ENCODE results near the gene PFDN5.

PFDN5 gene

DNA sequence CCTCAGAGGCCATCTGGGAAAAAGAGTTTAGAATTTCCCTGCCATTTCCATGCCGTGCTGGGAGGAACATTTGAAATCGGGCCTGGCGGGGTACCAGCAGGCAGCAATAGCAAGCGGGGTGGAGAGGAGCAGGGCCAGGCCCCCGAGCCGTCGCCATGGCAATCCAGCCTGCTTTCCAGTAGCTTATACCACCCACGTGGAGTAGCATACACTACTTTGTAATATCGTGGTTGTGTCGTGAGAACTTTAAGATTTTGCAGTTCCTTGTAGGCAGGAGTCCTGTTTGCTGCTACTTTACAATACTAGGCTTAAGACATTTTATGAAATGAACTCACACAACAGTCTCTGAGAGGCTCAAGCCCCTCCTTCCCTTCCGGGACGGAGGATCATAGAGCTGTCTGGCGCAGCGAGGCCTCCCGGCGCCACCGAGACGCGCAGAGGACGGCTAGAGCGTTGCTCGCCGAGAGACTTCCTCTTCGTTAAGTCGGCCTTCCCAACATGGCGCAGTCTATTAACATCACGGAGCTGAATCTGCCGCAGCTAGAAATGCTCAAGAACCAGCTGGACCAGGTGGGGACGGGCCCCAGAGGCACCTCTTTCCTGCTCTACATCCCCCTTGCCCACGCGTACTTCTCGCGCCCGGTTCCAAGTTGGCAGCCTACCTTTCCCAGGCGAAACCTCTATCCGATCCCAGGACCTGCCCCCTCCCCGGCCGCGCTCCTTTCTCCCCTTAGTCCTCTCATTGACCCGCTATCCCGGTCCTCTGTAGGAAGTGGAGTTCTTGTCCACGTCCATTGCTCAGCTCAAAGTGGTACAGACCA lies at the start of gene PFDN5:
Gene PFDN5 (plus strand): TSS at position 473 of the 821 bp plus-strand sequence. CDS start 26 bp downstream, at position 499.
- peak; percentile 76 for DNase-seq (ENCODE audit: low spot score)

DNA sequence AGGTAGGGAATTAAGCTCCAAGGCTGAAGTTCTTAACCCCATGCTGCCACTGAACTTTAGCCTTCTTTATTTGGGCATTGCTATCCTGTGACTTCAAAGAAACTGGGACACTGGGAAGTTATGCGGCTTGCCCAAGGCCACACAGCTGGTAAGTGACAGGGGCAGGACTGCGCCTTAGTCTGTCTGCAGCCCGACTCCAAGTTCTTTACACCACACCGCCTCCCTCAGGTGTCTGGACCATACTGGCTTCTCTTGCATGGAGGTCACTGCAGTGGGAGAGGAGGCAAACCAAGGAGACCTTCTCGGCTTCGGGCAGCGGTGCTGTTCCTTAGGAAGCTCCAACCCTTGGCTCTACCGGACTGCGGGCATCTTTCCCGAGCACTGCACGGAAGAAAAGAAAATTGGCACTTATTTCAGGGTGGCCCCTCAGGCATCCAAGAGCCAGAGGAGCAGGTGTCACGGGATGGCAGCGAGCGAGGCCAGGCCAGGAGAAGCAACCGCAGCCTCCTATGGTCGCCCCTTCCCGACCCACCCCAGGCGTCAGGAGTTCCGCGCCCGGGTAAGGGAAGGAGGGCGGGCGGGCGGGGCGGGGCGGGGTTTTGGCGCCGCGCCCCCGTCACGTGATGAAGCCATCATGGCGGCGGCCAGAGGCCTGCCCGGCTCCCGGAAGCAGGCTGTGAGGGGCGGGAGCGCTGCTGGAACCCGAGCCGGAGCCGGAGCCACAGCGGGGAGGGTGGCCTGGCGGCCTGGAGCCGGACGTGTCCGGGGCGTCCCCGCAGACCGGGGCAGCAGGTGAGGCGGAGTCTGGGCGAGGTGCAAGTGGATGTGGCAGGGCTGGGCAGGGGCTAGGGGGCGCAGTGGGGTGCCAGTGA lies 43.6 kb upstream of the PFDN5 start:
- peak; percentile 83 for DNase-seq (ENCODE audit: low spot score)

DNA sequence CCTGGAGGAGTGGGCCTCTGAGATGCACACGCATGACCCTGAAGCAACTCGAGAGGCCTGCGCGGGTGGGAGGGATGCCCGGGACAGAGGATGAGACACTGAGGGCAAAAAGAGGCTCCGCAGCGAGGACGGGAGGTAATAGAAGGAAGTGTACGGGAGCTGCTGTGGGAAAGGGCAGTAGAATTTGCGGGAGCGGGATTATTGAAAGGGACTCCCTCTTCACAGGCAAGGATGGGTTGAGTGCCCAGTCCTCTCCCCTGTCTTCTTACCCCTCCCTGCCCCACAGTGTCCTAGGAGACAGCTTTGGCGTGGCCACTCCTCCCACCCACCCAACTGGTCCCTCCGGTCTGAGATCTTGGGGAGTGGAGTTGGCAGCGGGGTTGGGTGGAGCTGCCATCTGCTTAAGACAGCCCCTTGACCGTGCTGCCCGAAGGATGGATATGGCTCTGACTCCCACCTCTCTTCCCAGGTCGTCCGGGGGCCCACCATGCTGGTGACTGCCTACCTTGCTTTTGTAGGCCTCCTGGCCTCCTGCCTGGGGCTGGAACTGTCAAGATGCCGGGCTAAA lies 42.9 kb upstream of the PFDN5 start:
- no peak for DNase-seq (ENCODE audit: low spot score)

DNA sequence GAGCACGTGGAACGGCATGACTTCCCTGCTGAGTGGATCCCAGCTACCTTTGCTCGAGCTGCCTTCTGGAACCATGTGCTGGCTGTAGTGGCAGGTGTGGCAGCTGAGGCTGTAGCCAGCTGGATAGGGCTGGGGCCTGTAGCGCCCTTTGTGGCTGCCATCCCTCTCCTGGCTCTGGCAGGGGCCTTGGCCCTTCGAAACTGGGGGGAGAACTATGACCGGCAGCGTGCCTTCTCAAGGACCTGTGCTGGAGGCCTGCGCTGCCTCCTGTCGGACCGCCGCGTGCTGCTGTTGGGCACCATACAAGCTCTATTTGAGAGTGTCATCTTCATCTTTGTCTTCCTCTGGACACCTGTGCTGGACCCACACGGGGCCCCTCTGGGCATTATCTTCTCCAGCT lies 42.0 kb upstream of the PFDN5 start:
- no peak for DNase-seq (ENCODE audit: low spot score)

DNA sequence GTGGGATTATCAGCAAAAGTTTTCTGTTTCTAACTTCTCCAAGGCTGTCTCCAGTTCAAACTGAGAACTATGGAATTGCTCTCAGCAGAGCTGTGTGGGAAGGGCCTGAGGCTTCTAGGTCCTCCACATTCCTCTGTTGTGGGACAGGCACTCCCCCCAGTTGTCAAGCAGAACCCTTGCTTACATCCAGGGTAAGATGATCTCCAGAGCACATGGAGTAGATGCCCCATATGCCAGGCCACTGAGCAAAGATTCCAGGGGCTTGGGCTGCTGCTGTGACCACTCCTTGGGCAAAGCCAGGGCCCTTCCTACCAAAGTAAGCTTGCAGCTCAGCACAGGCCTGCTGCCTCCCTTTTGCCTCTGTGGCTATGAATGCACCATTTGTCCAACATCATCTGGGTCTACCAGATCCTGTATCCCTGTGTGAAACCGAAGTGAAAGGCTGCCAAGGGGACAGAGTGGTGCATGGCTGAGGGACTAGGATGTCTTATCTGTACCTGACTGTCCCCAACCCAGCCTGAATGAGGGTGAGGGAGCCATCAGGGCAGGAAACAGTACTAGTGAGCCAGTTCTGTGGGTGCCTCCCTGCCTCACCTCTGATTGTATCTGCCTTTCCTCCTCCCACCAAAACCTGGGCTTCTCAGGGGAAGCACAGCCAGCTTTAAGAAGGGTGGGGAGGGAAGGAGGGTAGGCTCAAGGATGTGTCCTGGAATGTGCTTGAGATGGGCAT lies 40.4 kb upstream of the PFDN5 start:
- no peak for DNase-seq (ENCODE audit: low spot score)

DNA sequence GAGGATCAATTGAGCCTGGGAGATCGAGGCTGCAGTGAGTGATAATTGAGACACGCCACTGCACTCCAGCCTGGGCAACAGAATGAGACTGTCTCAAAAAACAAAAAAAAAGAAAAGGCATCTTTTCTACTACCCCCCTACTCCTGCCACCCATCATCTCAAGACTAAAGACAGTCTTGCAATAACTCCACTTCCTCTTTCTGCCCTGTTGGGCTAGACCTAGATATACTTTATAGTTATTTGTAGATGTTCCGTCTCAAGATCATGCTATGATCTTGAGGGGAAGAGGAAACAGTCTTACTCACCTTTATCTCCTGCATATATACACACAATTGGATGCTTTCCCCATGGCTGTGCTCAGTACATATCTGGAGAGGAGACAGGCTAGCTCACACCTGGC lies 39.3 kb upstream of the PFDN5 start:
- no peak for DNase-seq (ENCODE audit: low spot score)

- DNase-seq (ENCODE audit: low spot score): no peak
These were observed 36.5 kb upstream of the PFDN5 start for GRCh38 chr12:53258541-53259539.

DNA sequence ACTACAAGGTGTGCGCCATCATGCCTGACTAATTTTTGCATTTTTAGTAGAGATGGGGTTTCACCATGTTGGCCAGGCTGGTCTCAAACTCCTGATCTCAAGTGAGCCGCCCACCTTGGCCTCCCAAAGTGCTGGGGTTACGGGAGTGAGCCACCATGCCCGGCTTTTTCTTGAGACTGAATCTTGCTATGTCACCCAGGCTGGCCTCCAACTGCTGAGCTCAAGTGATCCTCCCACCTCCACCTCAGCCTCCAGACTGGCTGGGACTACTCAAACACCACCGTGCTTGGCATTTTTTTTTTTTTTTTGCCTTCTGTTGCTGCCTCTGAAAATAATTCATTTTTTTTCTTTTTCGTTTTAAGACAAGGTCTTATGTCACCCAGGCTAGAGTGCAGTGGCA lies 35.5 kb upstream of the PFDN5 start:
- no peak for DNase-seq (ENCODE audit: low spot score)

DNA sequence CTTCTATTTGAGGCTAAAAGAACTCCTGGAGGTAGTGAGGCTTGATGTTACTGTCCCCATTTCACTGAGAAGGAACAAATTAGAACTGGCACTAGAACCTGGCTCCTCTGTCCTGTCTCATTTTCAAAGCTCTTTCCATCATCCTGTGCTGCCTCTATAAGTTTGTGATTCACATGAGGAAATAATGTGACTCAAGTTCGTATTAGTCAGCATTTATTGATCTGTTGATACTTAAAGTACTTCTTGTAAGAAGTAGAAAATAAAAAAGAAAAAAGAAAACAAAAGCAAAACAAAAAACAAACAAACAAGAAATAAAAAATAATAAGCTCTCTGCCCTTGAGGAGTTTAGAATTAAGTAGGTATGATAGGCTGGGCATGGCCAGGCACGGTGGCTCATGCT lies 29.6 kb upstream of the PFDN5 start:
- no peak for DNase-seq (ENCODE audit: low spot score)

GRCh38 chr12:53267306-53267998 lies 27.9 kb upstream of the PFDN5 start:
- DNase-seq (ENCODE audit: low spot score): no peak

DNA sequence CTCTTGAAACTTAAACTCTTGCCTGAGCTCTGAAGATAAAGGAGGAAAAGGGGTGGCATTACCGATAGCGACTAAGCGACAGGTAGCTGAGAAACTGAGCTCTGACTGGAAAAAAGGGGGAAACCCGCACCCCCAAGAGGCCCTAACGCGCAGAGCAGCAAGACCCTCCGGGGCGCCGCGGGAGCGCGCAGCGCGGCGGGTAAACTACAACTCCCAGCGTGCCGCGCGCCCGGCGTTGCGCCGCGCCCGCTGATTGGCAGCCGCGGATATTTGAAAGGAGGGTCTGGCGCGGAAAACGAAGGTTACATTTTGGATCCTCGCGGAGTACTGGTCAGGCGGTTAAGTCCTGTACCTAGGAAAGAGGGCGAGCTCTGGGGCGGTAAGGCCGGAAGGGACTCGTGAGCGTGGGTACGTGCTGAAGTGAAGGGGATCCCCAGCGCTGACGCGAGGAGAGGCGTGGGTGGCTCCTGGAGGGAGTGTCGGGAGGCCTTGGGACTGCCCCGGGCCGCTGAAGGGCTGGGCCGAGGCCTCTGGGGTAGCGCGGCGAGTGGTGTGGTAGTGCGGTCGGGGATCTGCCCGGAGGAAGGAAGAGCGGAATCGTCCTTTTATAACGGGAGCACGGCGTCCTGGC lies 27.2 kb upstream of the PFDN5 start, which contains the start of gene ESPL1:
Gene ESPL1 (plus strand): TSS at position 301 of the 631 bp plus-strand sequence. CDS start 468 bp downstream, outside the sequence.
- DNase-seq (ENCODE audit: low spot score): peak; percentile 78

DNA sequence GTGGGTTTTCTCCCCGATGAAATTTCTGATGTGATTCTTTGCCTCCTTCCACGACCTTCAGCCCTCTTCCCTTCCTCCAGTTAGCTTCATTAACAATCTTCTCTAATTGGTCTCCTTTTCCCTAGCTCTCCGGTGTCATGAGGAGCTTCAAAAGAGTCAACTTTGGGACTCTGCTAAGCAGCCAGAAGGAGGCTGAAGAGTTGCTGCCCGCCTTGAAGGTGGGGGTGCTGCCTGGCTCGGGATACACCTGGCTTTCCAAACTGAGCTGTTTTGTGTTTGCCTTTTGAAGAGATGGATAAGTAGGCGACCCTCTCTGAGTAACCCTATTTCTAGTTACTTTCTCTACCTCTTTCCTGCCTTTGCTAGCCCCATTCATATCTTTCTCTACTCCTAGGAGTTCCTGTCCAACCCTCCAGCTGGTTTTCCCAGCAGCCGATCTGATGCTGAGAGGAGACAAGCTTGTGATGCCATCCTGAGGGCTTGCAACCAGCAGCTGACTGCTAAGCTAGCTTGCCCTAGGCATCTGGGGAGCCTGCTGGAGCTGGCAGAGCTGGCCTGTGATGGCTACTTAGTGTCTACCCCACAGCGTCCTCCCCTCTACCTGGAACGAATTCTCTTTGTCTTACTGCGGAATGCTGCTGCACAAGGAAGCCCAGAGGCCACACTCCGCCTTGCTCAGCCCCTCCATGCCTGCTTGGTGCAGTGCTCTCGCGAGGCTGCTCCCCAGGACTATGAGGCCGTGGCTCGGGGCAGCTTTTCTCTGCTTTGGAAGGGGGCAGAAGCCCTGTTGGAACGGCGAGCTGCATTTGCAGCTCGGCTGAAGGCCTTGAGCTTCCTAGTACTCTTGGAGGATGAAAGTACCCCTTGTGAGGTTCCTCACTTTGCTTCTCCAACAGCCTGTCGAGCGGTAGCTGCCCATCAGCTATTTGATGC lies 26.4 kb upstream of the PFDN5 start:
- DNase-seq (ENCODE audit: low spot score): no peak

DNA sequence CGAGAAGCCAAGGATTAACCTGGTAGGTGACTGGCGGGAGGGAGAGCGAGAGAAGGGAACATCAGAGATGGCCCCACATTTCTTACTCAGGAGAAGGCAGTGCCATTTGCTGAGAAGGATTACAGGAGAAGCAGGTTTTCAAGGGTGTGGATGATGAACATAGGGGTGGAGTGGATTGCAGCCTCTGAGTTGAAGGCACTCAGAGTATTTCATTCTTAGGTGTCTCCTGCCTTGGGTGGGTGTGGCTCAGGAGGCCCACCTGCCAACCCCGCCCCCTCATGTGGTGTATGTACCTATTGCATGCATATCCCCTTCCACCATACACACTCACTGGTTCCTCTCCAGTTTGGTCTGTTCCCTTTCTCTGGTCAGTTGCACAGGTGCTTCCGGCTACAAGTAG lies 20.9 kb upstream of the PFDN5 start:
- DNase-seq (ENCODE audit: low spot score): no peak

DNA sequence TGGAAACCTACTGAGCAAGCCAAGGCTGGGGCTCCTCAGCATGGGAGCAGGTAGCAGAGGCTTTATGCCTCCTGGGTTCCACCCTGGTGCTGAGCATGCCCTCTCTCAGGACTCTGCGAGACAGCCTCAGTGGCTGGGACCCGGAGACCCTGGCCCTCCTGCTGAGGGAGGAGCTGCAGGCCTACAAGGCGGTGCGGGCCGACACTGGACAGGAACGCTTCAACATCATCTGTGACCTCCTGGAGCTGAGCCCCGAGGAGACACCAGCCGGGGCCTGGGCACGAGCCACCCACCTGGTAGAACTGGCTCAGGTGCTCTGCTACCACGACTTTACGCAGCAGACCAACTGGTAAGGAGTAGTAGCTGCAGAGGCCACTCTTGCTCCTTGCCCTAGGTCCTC lies 18.8 kb upstream of the PFDN5 start:
- no peak for DNase-seq (ENCODE audit: low spot score)

GRCh38 chr12:53277981-53278380 lies 17.4 kb upstream of the PFDN5 start:
- DNase-seq (ENCODE audit: low spot score): no peak

GRCh38 chr12:53279283-53279869 lies 16.0 kb upstream of the PFDN5 start:
- DNase-seq (ENCODE audit: low spot score): no peak

DNA sequence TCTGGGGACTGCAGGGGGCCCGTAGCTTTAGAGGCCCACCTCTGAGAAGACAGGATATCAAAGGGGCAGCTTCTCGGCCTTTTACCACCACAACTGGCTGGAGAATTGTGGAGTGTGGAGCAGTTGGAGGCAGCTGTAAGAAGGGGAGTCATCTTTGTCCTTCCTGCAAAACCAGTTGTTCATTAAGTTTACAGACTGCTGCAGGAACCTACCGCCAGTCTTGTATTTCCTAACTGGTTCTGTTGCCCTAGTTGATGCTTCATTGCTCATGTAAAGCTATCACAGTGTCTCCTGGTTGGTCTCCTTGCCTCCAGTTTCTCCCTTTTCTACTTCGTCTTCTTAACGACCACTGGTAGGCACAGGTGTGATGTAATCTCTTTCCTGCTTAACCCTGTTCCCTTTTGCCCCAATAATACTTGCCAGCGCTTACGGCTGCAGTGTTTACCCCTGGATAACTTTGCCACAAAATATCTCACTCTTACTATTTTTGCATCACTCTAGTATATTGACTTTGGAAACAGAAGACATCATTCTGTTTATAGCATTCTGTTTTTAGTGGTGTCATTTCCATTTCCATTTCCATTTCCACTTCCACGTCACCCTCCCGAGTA lies 15.3 kb upstream of the PFDN5 start:
- no peak for DNase-seq (ENCODE audit: low spot score)

GRCh38 chr12:53286448-53286847 lies 8.9 kb upstream of the PFDN5 start:
- no peak for DNase-seq (ENCODE audit: low spot score)
